PC-9 (cell line): ENCODE measurements around the gene SLC25A3.

ENCODE experiments used
- EZH2 ChIP-seq: fragments of 200-600 bp; sonication (generic); IDR thresholded peaks from 2 replicates; pipeline ENCODE4 v1.8.0; 2017; ENCODE audit warnings: antibody characterized with exemption, low read depth
- TF ChIP-seq, protein P1 (sequence below): fragments of 200-600 bp; sonication (generic); conservative IDR thresholded peaks from 2 replicates; pipeline ENCODE4 v1.6.1; 2017; ENCODE audit warnings: mixed run types, antibody characterized with exemption, mild to moderate bottlenecking, moderate library complexity

DNA sequence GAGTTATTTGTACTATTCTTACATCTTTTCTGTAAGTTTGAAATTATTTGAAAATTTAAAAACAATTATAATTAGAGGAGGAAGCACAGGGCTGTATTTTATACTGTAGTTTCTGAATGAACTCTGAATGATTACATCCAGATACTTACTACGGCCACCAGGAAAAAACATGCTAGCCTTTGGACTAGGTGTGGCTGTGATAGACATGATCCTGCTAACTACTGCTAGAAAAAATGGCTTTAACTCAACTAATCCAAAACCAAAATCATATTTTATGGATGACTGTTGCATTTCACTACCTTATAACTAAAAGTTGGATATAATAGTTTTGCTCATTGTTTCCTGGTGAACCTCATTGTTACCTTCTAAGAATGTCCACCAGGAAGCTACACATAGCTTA, 15.1 kb upstream of the SLC25A3 start:
- TF ChIP-seq, protein P1, sequence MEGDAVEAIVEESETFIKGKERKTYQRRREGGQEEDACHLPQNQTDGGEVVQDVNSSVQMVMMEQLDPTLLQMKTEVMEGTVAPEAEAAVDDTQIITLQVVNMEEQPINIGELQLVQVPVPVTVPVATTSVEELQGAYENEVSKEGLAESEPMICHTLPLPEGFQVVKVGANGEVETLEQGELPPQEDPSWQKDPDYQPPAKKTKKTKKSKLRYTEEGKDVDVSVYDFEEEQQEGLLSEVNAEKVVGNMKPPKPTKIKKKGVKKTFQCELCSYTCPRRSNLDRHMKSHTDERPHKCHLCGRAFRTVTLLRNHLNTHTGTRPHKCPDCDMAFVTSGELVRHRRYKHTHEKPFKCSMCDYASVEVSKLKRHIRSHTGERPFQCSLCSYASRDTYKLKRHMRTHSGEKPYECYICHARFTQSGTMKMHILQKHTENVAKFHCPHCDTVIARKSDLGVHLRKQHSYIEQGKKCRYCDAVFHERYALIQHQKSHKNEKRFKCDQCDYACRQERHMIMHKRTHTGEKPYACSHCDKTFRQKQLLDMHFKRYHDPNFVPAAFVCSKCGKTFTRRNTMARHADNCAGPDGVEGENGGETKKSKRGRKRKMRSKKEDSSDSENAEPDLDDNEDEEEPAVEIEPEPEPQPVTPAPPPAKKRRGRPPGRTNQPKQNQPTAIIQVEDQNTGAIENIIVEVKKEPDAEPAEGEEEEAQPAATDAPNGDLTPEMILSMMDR = no peak
- TF ChIP-seq EZH2 = no peak
